ENCODE measurements around the gene GRK3. TPM values are rescaled to one million over a fixed set of nuclear protein-coding genes. Genes with fewer than 3 reads are reported as not detected.

Gene GRK3
- total and polyA plus RNA-seq, 2 donors (not counting 3 experiments of a cell fraction or from before 2014, with no cell fraction given): 0.68 to 4.4 TPM

DNA sequence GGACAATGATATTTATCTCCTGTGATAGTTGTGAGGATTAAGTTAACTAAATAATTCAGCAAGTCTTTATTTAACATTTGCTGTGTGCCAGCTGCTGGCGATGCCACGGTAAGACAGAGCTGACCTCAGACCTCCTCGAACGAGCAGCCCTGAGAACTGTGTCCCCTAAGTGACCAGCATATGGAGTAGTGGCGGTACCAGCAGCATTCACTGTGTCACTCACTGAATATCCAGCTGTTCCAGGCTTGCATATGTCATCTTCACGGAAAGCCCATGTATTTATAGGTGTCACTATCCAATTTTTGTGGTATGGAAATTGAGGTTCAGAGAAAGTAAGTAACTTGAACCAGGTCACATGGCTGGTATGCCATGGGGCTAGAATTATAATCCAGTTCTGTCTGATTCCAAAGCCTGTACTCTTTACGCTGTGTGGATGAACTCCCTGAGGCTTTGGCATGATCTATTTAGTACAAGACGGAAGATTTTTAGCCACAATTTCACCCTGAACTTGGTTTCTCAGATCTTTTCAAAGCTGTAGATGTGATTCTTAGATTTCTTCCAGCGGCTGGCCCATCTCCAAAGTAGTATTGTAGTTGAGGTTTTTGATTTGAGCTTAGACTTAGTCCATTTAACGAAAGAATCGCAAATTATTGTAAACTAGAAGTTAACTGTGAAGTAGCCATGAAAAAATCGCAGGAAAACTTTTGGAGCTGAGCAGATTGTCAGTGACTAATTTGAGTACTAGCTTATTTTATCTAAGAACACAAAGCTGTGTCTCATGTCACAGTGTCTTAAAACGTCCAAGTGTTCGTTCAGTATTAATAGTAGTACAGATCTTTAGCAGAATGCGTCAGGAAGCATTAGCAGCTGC, 128.2 kb downstream of the GRK3 start:
- FAIRE-seq (no peak), DNase-seq (ENCODE audit: low read depth, low spot score) (no peak)
- Histone ChIP-seq H3K27me3 (ENCODE audit: control insufficient read depth in 2 of 2, insufficient read depth in 2 of 2, low read length in 2 of 2) (no peaks in the 10 kb centered on the region), H3K9ac (replicated peaks; ENCODE audit: extremely low read depth, insufficient read depth, low read length) (no peak overlapping the region), H3K79me2 (ENCODE audit: control insufficient read depth, insufficient read depth, low read length) (no peaks in the 10 kb centered on the region), H4K20me1 (replicated peaks; ENCODE audit: control insufficient read depth, extremely low read depth, insufficient read depth, low read length) (no peaks in the 10 kb centered on the region), H2AFZ (ENCODE audit: low read depth, low read length) (no peak overlapping the region), H3K9me3 (replicated peaks; ENCODE audit: control insufficient read depth, insufficient read depth, low read length) (no peaks in the 10 kb centered on the region), H3K4me3 (replicated peaks in 1 of 3; ENCODE audit: insufficient read depth in 1 of 3, low read depth in 1 of 3, low read length in 3 of 3) (no peak overlapping the region), H3K9me1 (replicated peaks; ENCODE audit: control insufficient read depth, extremely low read depth, insufficient read depth, low read length) (no peaks in the 10 kb centered on the region), H3K36me3 (ENCODE audit: control insufficient read depth in 2 of 2, extremely low read depth in 1 of 2, insufficient read depth in 2 of 2, low read length in 2 of 2) (no peaks in the 10 kb centered on the region), H3K27ac (ENCODE audit: insufficient read depth, low read depth, low read length) (no peak overlapping the region), H3K4me1 (ENCODE audit: control insufficient read depth, extremely low read depth, insufficient read depth, low read length) (no peaks in the 10 kb centered on the region), H3K4me2 (ENCODE audit: insufficient read depth, low read length) (no peak overlapping the region)
- POLR2A ChIA-PET: no interaction called here
- no peak for TF ChIP-seq JUN (IDR thresholded peaks at IDR 0.05; ENCODE audit: borderline replicate concordance, insufficient read depth, insufficient read length, low read depth)
- no peak for TF ChIP-seq EZH2 (IDR thresholded peaks at IDR 0.05; ENCODE audit: borderline replicate concordance, low read depth, low read length, severe bottlenecking)
- no peak for TF ChIP-seq POLR2A (IDR thresholded peaks at IDR 0.05; ENCODE audit: low read depth, low read length)
- no peak for TF ChIP-seq POLR2AphosphoS5 (IDR thresholded peaks at IDR 0.05; ENCODE audit: insufficient read depth, low read depth, low read length)
- TF ChIP-seq FOS (IDR thresholded peaks at IDR 0.05; ENCODE audit: borderline replicate concordance, insufficient read depth, low read length): no peak
- no peak for TF ChIP-seq MYC (IDR thresholded peaks at IDR 0.05; ENCODE audit: low read depth, low read length)
- TF ChIP-seq, protein P1, sequence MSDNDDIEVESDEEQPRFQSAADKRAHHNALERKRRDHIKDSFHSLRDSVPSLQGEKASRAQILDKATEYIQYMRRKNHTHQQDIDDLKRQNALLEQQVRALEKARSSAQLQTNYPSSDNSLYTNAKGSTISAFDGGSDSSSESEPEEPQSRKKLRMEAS (IDR thresholded peaks at IDR 0.05; ENCODE audit: insufficient read depth, insufficient read length): no peak
- TF ChIP-seq, protein P2, sequence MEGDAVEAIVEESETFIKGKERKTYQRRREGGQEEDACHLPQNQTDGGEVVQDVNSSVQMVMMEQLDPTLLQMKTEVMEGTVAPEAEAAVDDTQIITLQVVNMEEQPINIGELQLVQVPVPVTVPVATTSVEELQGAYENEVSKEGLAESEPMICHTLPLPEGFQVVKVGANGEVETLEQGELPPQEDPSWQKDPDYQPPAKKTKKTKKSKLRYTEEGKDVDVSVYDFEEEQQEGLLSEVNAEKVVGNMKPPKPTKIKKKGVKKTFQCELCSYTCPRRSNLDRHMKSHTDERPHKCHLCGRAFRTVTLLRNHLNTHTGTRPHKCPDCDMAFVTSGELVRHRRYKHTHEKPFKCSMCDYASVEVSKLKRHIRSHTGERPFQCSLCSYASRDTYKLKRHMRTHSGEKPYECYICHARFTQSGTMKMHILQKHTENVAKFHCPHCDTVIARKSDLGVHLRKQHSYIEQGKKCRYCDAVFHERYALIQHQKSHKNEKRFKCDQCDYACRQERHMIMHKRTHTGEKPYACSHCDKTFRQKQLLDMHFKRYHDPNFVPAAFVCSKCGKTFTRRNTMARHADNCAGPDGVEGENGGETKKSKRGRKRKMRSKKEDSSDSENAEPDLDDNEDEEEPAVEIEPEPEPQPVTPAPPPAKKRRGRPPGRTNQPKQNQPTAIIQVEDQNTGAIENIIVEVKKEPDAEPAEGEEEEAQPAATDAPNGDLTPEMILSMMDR (IDR thresholded peaks at IDR 0.05; ENCODE audit: extremely low read depth in 1 of 2, insufficient read depth in 1 of 2, low read depth in 1 of 2, low read length in 2 of 2): no peak
- no peak for TF ChIP-seq GATA2 (IDR thresholded peaks at IDR 0.05; ENCODE audit: insufficient read depth, insufficient read length, low read depth, low read length)
- CTCF ChIA-PET: interaction anchor here (1.2 kb wide), 1 partner anchor 10 kb away, joined by 3 read pairs; no protein-coding TSS in a partner anchor
- intact Hi-C loops (cut with micrococcal nuclease): no loop called here
- dilution Hi-C loops (cut with MboI; ENCODE audit: extremely low pct_ligation_motif_present, low sequenced_read_pairs): no loop called here
- BruUV-seq (replicated peaks): no TSS peak
